A549 (cell line): Measurements from ENCODE around the gene LIPA. TPM values are rescaled to one million over a fixed set of nuclear protein-coding genes. Genes with fewer than 3 reads are reported as not detected.

ENCODE experiments used
- ATAC-seq, 2 experiments: fragments of 200-7000 bp in 1 of 2; fragments of >200 bp in 1 of 2; cut with Nextera tagmentation in 1 of 2; cut with Tn5 transposase in 1 of 2; 3 replicates each; pipeline versions ENCODE4 v1.8.0 to v1.9.1; 2018 to 2020; ENCODE audit warnings: mild to moderate bottlenecking in 1 of 2, moderate library complexity in 1 of 2
- CTCF ChIA-PET: fragments of 300-600 bp; sonication (Branson Sonifier 250); formaldehyde crosslinking; extraction: SDS; loops from one replicate; lab custom pipeline; 2021; ENCODE audit warnings: antibody characterized with exemption, inconsistent platforms; lab: Yijun Ruan, JAX
- POLR2A ChIA-PET: fragments of 350-600 bp; formaldehyde crosslinking; extraction: SDS; loops from one replicate; lab custom pipeline; 2021; ENCODE audit warnings: antibody characterized with exemption, inconsistent platforms; lab: Yijun Ruan, JAX
- DNase-seq, 2 experiments: peaks; one replicate each; pipeline versions ENCODE4 v3.0.0 to v3.0.0-alpha.2; 2011 to 2016; ENCODE audit warnings: low read depth in 1 of 2, low spot score in 1 of 2
- FAIRE-seq: peaks from 2 replicates; lab custom pipeline; 2011; peaks lifted over from hg19 to GRCh38; lab: Jason Lieb, UNC
- H3K27ac ChIP-seq, 2 experiments: fragments of >200 bp; sonication (Bioruptor Twin); formaldehyde crosslinking; 3 replicates each; pipeline ENCODE4 v1.5.1; 2016 to 2017
- H3K4me1 ChIP-seq: fragments of >200 bp; sonication (Bioruptor Twin); formaldehyde crosslinking; 3 replicates; pipeline ENCODE4 v1.6.1; 2016
- H3K4me2 ChIP-seq: fragments of >200 bp; sonication (Bioruptor Twin); formaldehyde crosslinking; 3 replicates; pipeline ENCODE4 v1.6.1; 2016
- H3K4me3 ChIP-seq: fragments of >200 bp; sonication (Bioruptor Twin); formaldehyde crosslinking; 3 replicates; pipeline ENCODE4 v1.5.1; 2016
- H3K9me3 ChIP-seq: fragments of >200 bp; sonication (Bioruptor Twin); formaldehyde crosslinking; 3 replicates; pipeline ENCODE4 v1.6.1; 2016
- CEBPB ChIP-seq, 2 experiments: fragments of >200 bp in 1 of 2; sonication (Bioruptor Twin) in 1 of 2; formaldehyde crosslinking in 1 of 2; IDR thresholded peaks; 2 replicates each; pipeline ENCODE4 v1.6.1; 2012 to 2016
- CHD4 ChIP-seq: fragments of 200-600 bp; sonication (generic); IDR thresholded peaks from 2 replicates; pipeline ENCODE4 v1.6.1; 2016; ENCODE audit warnings: antibody characterized with exemption, mild to moderate bottlenecking, borderline replicate concordance
- FOXS1 ChIP-seq: fragments of 250-450 bp; sonication (Bioruptor Pico); IDR thresholded peaks from 2 replicates; pipeline ENCODE4 v1.5.0; 2020; ENCODE audit warnings: mild to moderate bottlenecking, moderate library complexity
- JUN ChIP-seq, 2 experiments: fragments of >200 bp; sonication (Bioruptor Twin); formaldehyde crosslinking; IDR thresholded peaks; 2 replicates in 1 of 2; 3 replicates in 1 of 2; pipeline ENCODE4 v1.6.1; 2016 to 2017
- JUNB ChIP-seq: fragments of >200 bp; sonication (Bioruptor Twin); formaldehyde crosslinking; IDR thresholded peaks from 2 replicates; pipeline ENCODE4 v1.6.1; 2016
- MAFK ChIP-seq: fragments of 450-650 bp; IDR thresholded peaks from 2 replicates; pipeline ENCODE4 v1.6.1; 2014; ENCODE audit not compliant: partially characterized antibody
- MAZ ChIP-seq: fragments of 150-350 bp; IDR thresholded peaks from 2 replicates; pipeline ENCODE4 v1.6.1; 2014; ENCODE audit warnings: antibody characterized with exemption, low read depth, low read length, borderline replicate concordance
- NR3C1 ChIP-seq: fragments of >200 bp; sonication (Bioruptor Twin); formaldehyde crosslinking; IDR thresholded peaks from 3 replicates; pipeline ENCODE4 v1.6.1; 2017
- SMC3 ChIP-seq: fragments of >200 bp; sonication (Bioruptor Twin); formaldehyde crosslinking; IDR thresholded peaks from 3 replicates; pipeline ENCODE4 v1.6.1; 2018; ENCODE audit warnings: inconsistent platforms
- TP53 ChIP-seq: fragments of 250-450 bp; sonication (Bioruptor Pico); IDR thresholded peaks from 2 replicates; pipeline ENCODE4 v1.5.0; 2021; ENCODE audit warnings: mild to moderate bottlenecking, moderate library complexity
- ZC3H11A ChIP-seq: fragments of 450-650 bp; IDR thresholded peaks from 2 replicates; pipeline ENCODE4 v1.6.1; 2014; ENCODE audit warnings: antibody characterized with exemption, mild to moderate bottlenecking
- ZFP36 ChIP-seq: fragments of 450-650 bp; IDR thresholded peaks from 2 replicates; pipeline ENCODE4 v1.6.1; 2014; ENCODE audit warnings: borderline replicate concordance; ENCODE audit not compliant: partially characterized antibody
- WGBS: methylation state at CpG from one replicate; pipeline ENCODE4 v1.1.6; 2017; ENCODE audit errors: missing lambda C conversion rate; 5-methylcytosine and 5-hydroxymethylcytosine counted together
- polyA plus RNA-seq, 4 experiments: library from polyadenylated mRNA; depleted of rRNA in 3 of 4; stranded (reverse); fragments of >200 nt; fragmentation: RNase III in 1 of 4; extraction: RNeasy Plus Mini Kit Qiagen cat#74134 plus additional on column Dnase treatment in 1 of 4; gene quantifications; 2 replicates in 3 of 4; 3 replicates in 1 of 4; pipeline ENCODE4 v1.2.3, GENCODE V29; 2011 to 2017
- TF ChIP-seq, protein P1 (sequence below): fragments of 450-650 bp; IDR thresholded peaks from 2 replicates; pipeline ENCODE4 v1.6.1; 2014; ENCODE audit warnings: antibody characterized with exemption

The LIPA gene
- polyA plus RNA-seq, 2 of the 4 experiments (the other 2 are of a cell fraction) = 51.2 to 80.2 TPM

- TF ChIP-seq ZFP36 (no peak), MAZ (no peak), SMC3 (no peak), FOXS1 (CRISPR knock-in tag) (no peak), CEBPB (IDR thresholded peaks at IDR 0.05) (no peak), ZC3H11A (no peak), TP53 (no peak), JUNB (no peak), NR3C1 (no peak), MAFK (no peak), CHD4 (no peak), JUN (IDR thresholded peaks at IDR 0.05) (no peak)
- TF ChIP-seq, protein P1, sequence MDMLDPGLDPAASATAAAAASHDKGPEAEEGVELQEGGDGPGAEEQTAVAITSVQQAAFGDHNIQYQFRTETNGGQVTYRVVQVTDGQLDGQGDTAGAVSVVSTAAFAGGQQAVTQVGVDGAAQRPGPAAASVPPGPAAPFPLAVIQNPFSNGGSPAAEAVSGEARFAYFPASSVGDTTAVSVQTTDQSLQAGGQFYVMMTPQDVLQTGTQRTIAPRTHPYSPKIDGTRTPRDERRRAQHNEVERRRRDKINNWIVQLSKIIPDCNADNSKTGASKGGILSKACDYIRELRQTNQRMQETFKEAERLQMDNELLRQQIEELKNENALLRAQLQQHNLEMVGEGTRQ = no peak
- Histone ChIP-seq H3K4me2 (no peak overlapping the region), H3K4me1 (no peaks in the 10 kb centered on the region), H3K9me3 (no peaks in the 10 kb centered on the region), H3K4me3 (no peak overlapping the region), H3K27ac (no peak overlapping the region)
- no peak for FAIRE-seq
- WGBS = 65% methylated on average over 3 of the region's 3 CpGs
- ChIA-PET CTCF (interaction anchor here (0.6 to 1.0 kb wide), 3 partner anchors 43 to 1702 kb away, joined by 3 read pairs; partner anchors contain the start of gene CH25H), POLR2A (no interaction called here)
- no peak for DNase-seq
- ATAC-seq = no peak
Observed at GRCh38 chr10:89164080-89164479, 87.5 kb downstream of the LIPA start.

Other genes starting within 250 kb of the LIPA start
- gene CH25H, start 44.5 kb downstream of the LIPA start, polyA plus RNA-seq (2011; rRNA removed) = 0.05 TPM in 1 of 2 replicates, not detected in the other
- not detected in 3 replicates for gene CH25H, start 44.5 kb downstream of the LIPA start, polyA plus RNA-seq (2017; fragmentation: RNase III; extraction: RNeasy Plus Mini Kit Qiagen cat#74134 plus additional on column Dnase treatment)
- gene IFIT2, start 50.3 kb upstream of the LIPA start, polyA plus RNA-seq (2011; rRNA removed) = 0.81 and 1.1 TPM in 2 replicates
- gene IFIT2, start 50.3 kb upstream of the LIPA start, polyA plus RNA-seq (2017; fragmentation: RNase III; extraction: RNeasy Plus Mini Kit Qiagen cat#74134 plus additional on column Dnase treatment) = 0.75 to 0.94 TPM (median 0.77 TPM) in 3 replicates
- 1.5 and 1.6 TPM in 2 replicates for gene IFIT3, start 76.2 kb upstream of the LIPA start, polyA plus RNA-seq (2011; rRNA removed)
- gene IFIT3, start 76.2 kb upstream of the LIPA start, polyA plus RNA-seq (2017; fragmentation: RNase III; extraction: RNeasy Plus Mini Kit Qiagen cat#74134 plus additional on column Dnase treatment) = 2.1 to 2.4 TPM (median 2.2 TPM) in 3 replicates
- gene IFIT1B, start 126.3 kb upstream of the LIPA start, polyA plus RNA-seq (2011; rRNA removed) = not detected in 2 replicates
- not detected in 3 replicates for gene IFIT1B, start 126.3 kb upstream of the LIPA start, polyA plus RNA-seq (2017; fragmentation: RNase III; extraction: RNeasy Plus Mini Kit Qiagen cat#74134 plus additional on column Dnase treatment)
- gene IFIT1, start 140.8 kb upstream of the LIPA start, polyA plus RNA-seq (2011; rRNA removed) = 2.0 and 2.5 TPM in 2 replicates
- gene IFIT1, start 140.8 kb upstream of the LIPA start, polyA plus RNA-seq (2017; fragmentation: RNase III; extraction: RNeasy Plus Mini Kit Qiagen cat#74134 plus additional on column Dnase treatment) = 2.1 to 3.7 TPM (median 2.8 TPM) in 3 replicates
- gene IFIT5, start 162.8 kb upstream of the LIPA start, polyA plus RNA-seq (2011; rRNA removed) = 10.1 and 11.5 TPM in 2 replicates
- 7.8 to 8.0 TPM (median 7.9 TPM) in 3 replicates for gene IFIT5, start 162.8 kb upstream of the LIPA start, polyA plus RNA-seq (2017; fragmentation: RNase III; extraction: RNeasy Plus Mini Kit Qiagen cat#74134 plus additional on column Dnase treatment)